H9 (cell line): Measurements from ENCODE around the gene SHB. TPM values are rescaled to one million over a fixed set of nuclear protein-coding genes. Genes with fewer than 3 reads are reported as not detected.

ENCODE experiments used
- DNase-seq: peaks from one replicate; pipeline ENCODE4 v3.0.0-alpha.2; 2017
- H2AFZ ChIP-seq: one replicate; pipeline ENCODE4 v1.6.1; 2013; ENCODE audit warnings: mild to moderate bottlenecking, low read length, control low read depth, moderate library complexity
- H2AK5ac ChIP-seq: 2 replicates; pipeline ENCODE4 v1.6.1; 2013; ENCODE audit warnings: low read length, control low read depth, mixed read lengths; ENCODE audit not compliant: insufficient read length
- H2BK120ac ChIP-seq: one replicate; pipeline ENCODE4 v1.6.1; 2013; ENCODE audit warnings: low read depth, mild to moderate bottlenecking, low read length, control low read depth, inconsistent platforms; ENCODE audit not compliant: poor library complexity, severe bottlenecking
- H2BK12ac ChIP-seq: 2 replicates; pipeline ENCODE4 v1.6.1; 2013; ENCODE audit warnings: low read length, control low read depth, mixed read lengths, low read depth; ENCODE audit not compliant: insufficient read length
- H2BK15ac ChIP-seq: 2 replicates; pipeline ENCODE4 v1.6.1; 2013; ENCODE audit warnings: low read depth, low read length, control low read depth
- H2BK20ac ChIP-seq: one replicate; pipeline ENCODE4 v1.6.1; 2013; ENCODE audit warnings: low read depth, mild to moderate bottlenecking, low read length, control low read depth, inconsistent platforms; ENCODE audit not compliant: poor library complexity, severe bottlenecking
- H2BK5ac ChIP-seq: 2 replicates; pipeline ENCODE4 v1.6.1; 2013; ENCODE audit warnings: low read length, control low read depth, mixed read lengths; ENCODE audit not compliant: insufficient read length
- H3K14ac ChIP-seq: 2 replicates; pipeline ENCODE4 v1.6.1; 2013; ENCODE audit warnings: low read length, control low read depth; ENCODE audit not compliant: insufficient read depth
- H3K18ac ChIP-seq: 2 replicates; pipeline ENCODE4 v1.6.1; 2013; ENCODE audit warnings: low read depth, mild to moderate bottlenecking, mixed read lengths, low read length, control low read depth; ENCODE audit not compliant: insufficient read length
- H3K23ac ChIP-seq: 2 replicates; pipeline ENCODE4 v1.6.1; 2013; ENCODE audit warnings: low read length, control low read depth, mixed read lengths, low read depth; ENCODE audit not compliant: insufficient read length
- H3K23me2 ChIP-seq: 2 replicates; pipeline ENCODE4 v1.6.1; 2013; ENCODE audit warnings: low read depth, mild to moderate bottlenecking, mixed read lengths, low read length, control low read depth; ENCODE audit not compliant: insufficient read length, poor library complexity, severe bottlenecking
- H3K27ac ChIP-seq: 2 replicates; pipeline ENCODE4 v1.5.1; 2013; ENCODE audit warnings: low read length, control low read depth, mixed read lengths, low read depth; ENCODE audit not compliant: insufficient read length
- H3K27me3 ChIP-seq: 2 replicates; pipeline ENCODE4 v1.6.1; 2013; ENCODE audit warnings: low read length, control low read depth, inconsistent platforms; ENCODE audit not compliant: insufficient read depth
- H3K4ac ChIP-seq: 2 replicates; pipeline ENCODE4 v1.6.1; 2013; ENCODE audit warnings: low read depth, mild to moderate bottlenecking, control low read depth, inconsistent platforms, low read length, moderate library complexity
- H3K4me1 ChIP-seq: 2 replicates; pipeline ENCODE4 v1.6.1; 2013; ENCODE audit warnings: low read length, control low read depth, inconsistent platforms; ENCODE audit not compliant: insufficient read depth
- H3K4me2 ChIP-seq: 2 replicates; pipeline ENCODE4 v1.6.1; 2013; ENCODE audit warnings: low read length, control low read depth, mixed read lengths; ENCODE audit not compliant: insufficient read length, insufficient read depth
- H3K56ac ChIP-seq: 2 replicates; pipeline ENCODE4 v1.6.1; 2013; ENCODE audit warnings: low read depth, mild to moderate bottlenecking, mixed read lengths, low read length, control low read depth; ENCODE audit not compliant: insufficient read length
- H3K79me1 ChIP-seq: 2 replicates; pipeline ENCODE4 v1.6.1; 2013; ENCODE audit warnings: low read depth, mild to moderate bottlenecking, moderate library complexity, low read length, control low read depth, inconsistent platforms; ENCODE audit not compliant: insufficient read depth, poor library complexity, severe bottlenecking
- H3K79me2 ChIP-seq: 2 replicates; pipeline ENCODE4 v1.6.1; 2013; ENCODE audit warnings: low read length, control low read depth, inconsistent platforms; ENCODE audit not compliant: insufficient read depth
- H3K9ac ChIP-seq: 2 replicates; pipeline ENCODE4 v1.6.1; 2013; ENCODE audit warnings: low read length, control low read depth, mixed read lengths; ENCODE audit not compliant: insufficient read length; ENCODE audit errors: extremely low read depth
- H3K9me3 ChIP-seq: one replicate; pipeline ENCODE4 v1.6.1; 2013; ENCODE audit warnings: low read depth, low read length, inconsistent platforms; ENCODE audit not compliant: control insufficient read depth
- H3T11ph ChIP-seq: one replicate; pipeline ENCODE4 v1.6.1; 2013; ENCODE audit warnings: mild to moderate bottlenecking, low read length, control low read depth, inconsistent platforms
- H4K20me1 ChIP-seq: one replicate; pipeline ENCODE4 v1.6.1; 2013; ENCODE audit not compliant: control insufficient read depth, insufficient read length, insufficient read depth
- H4K5ac ChIP-seq: 2 replicates; pipeline ENCODE4 v1.6.1; 2013; ENCODE audit warnings: low read depth, mild to moderate bottlenecking, mixed read lengths, low read length, control low read depth; ENCODE audit not compliant: insufficient read length
- H4K8ac ChIP-seq: replicated peaks from 2 replicates; pipeline ENCODE4 v1.6.1; 2013; ENCODE audit warnings: low read length, control low read depth, mixed read lengths, low read depth; ENCODE audit not compliant: insufficient read length
- H4K91ac ChIP-seq: 2 replicates; pipeline ENCODE4 v1.6.1; 2013; ENCODE audit warnings: low read depth, mild to moderate bottlenecking, moderate library complexity, mixed read lengths, low read length, control low read depth; ENCODE audit not compliant: insufficient read length
- H3K27ac Mint-ChIP-seq, 3 experiments: 2 replicates in 2 of 3; 3 replicates in 1 of 3; pipeline ENCODE4 v1.8.0; 2020 to 2021; ENCODE audit warnings: mixed read lengths in 3 of 3, mild to moderate bottlenecking in 1 of 3, moderate library complexity in 1 of 3
- H3K27me3 Mint-ChIP-seq: 2 replicates; pipeline ENCODE4 v1.8.0; 2021; ENCODE audit warnings: low read depth, mild to moderate bottlenecking, moderate library complexity, mixed read lengths
- H3K36me3 Mint-ChIP-seq, 3 experiments: 2 replicates in 2 of 3; 3 replicates in 1 of 3; pipeline ENCODE4 v1.8.0; 2020 to 2021; ENCODE audit warnings: low read depth in 3 of 3, mixed read lengths in 3 of 3; ENCODE audit not compliant: insufficient read depth in 1 of 3
- H3K4me1 Mint-ChIP-seq, 2 experiments: 2 replicates each; pipeline ENCODE4 v1.8.0; 2020; ENCODE audit warnings: mixed read lengths in 2 of 2
- H3K4me3 Mint-ChIP-seq, 2 experiments: 2 replicates in 1 of 2; 3 replicates in 1 of 2; pipeline ENCODE4 v1.8.0; 2020 to 2021; ENCODE audit warnings: mild to moderate bottlenecking in 2 of 2, mixed read lengths in 2 of 2, moderate library complexity in 1 of 2
- H3K9me3 Mint-ChIP-seq, 2 experiments: 2 replicates in 1 of 2; 3 replicates in 1 of 2; pipeline ENCODE4 v1.8.0; 2020; ENCODE audit warnings: mild to moderate bottlenecking in 2 of 2, mixed read lengths in 2 of 2, moderate library complexity in 1 of 2
- WGBS: extraction: QIAGEN DNeasy Blood & Tissue Kit; methylation state at CpG from one replicate; pipeline ENCODE4 v1.1.7; 2013; ENCODE audit warnings: missing lambda C conversion rate, low lambda C conversion rate, mixed read lengths; ENCODE audit not compliant: insufficient read length; ENCODE audit errors: extremely low coverage; 5-methylcytosine and 5-hydroxymethylcytosine counted together
- total RNA-seq: library from RNA; stranded (reverse); gene quantifications from 2 replicates; pipeline ENCODE4 v1.2.1, GENCODE V29; 2021
- TF ChIP-seq, protein P1 (sequence below): fragments of 200-600 bp; sonication (generic); conservative IDR thresholded peaks from 3 replicates; pipeline ENCODE4 v1.8.0; 2021; ENCODE audit warnings: antibody characterized with exemption, mild to moderate bottlenecking

The SHB gene
- total RNA-seq, 1 experiment from 2014 or later: 14.6 TPM

DNA sequence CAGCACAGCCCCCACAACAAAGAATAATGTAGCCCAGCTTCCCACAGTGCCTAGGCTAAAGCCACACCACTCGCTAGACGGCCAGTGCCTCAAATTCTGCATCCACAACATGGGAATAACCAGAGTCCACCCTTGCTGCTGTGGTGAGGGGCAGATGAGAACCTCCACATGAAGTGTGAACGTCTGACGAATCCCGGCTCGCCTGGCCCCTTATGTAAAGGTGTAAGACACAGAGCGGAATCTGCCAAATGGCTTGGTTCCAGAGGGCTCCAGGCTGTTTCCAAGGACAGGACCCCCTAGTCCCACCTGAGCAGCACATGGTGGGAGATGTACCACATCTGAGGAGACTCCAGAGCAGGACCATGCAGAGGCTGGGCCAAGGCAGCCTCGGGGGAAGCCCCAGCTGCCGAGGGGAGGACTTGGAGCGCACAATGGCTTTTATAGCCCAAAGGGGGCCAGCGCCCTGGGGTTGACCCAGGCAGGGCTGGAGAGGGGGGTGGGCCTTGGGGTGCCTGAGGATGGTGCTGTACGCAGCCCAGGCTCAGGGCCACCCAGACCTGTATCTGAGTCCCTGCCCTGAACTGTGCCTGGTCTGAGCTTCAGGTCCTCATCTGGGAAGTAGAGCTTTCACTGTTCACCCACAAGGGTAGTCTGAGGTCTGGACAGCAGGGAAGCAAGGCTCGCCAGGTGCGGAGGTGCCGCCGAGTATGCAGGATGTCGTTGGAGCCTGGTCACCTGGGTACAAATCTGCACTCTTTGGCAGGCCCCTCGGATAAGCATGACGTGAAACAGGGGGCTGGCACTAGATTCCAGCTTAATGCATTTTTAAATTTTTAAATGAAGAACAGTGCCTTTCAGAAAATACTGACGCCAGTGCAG, 140.2 kb downstream of the SHB start:
- Mint-ChIP-seq H3K4me1 (peaks cover 21 to 28% of the 10 kb centered on the region in 2 experiments), H3K9me3 (no peaks in the 10 kb centered on the region), H3K27me3 (no peaks in the 10 kb centered on the region), H3K36me3 (no peaks in the 10 kb centered on the region; a peak in 2 of 7 replicates), H3K27ac (no peak overlapping the region), H3K4me3 (no peak overlapping the region; a peak in 1 of 5 replicates)
- H3K27ac ChIP-seq: no peak overlapping the region
- H3K79me2 ChIP-seq: no peaks in the 10 kb centered on the region
- H3T11ph ChIP-seq: no peak overlapping the region
- H3K18ac ChIP-seq: no peak overlapping the region
- H3K56ac ChIP-seq: no peak overlapping the region
- no peak overlapping the region for H2BK20ac ChIP-seq
- no peaks in the 10 kb centered on the region for H3K79me1 ChIP-seq
- WGBS: no CpG with 5 or more reads among the region's 20 CpGs
- no peak overlapping the region for H3K9ac ChIP-seq
- H3K23ac ChIP-seq: no peak overlapping the region
- no peaks in the 10 kb centered on the region for H3K23me2 ChIP-seq
- TF ChIP-seq, protein P1, sequence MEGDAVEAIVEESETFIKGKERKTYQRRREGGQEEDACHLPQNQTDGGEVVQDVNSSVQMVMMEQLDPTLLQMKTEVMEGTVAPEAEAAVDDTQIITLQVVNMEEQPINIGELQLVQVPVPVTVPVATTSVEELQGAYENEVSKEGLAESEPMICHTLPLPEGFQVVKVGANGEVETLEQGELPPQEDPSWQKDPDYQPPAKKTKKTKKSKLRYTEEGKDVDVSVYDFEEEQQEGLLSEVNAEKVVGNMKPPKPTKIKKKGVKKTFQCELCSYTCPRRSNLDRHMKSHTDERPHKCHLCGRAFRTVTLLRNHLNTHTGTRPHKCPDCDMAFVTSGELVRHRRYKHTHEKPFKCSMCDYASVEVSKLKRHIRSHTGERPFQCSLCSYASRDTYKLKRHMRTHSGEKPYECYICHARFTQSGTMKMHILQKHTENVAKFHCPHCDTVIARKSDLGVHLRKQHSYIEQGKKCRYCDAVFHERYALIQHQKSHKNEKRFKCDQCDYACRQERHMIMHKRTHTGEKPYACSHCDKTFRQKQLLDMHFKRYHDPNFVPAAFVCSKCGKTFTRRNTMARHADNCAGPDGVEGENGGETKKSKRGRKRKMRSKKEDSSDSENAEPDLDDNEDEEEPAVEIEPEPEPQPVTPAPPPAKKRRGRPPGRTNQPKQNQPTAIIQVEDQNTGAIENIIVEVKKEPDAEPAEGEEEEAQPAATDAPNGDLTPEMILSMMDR: no peak
- no peak overlapping the region for H2BK120ac ChIP-seq
- no peak overlapping the region for H4K8ac ChIP-seq
- no peak overlapping the region for H4K91ac ChIP-seq
- no peak overlapping the region for H3K4ac ChIP-seq
- no peak for DNase-seq
- H3K4me1 ChIP-seq: no peaks in the 10 kb centered on the region
- H2BK15ac ChIP-seq: no peak overlapping the region
- no peak overlapping the region for H3K4me2 ChIP-seq
- H2BK12ac ChIP-seq: no peak overlapping the region
- no peaks in the 10 kb centered on the region for H3K9me3 ChIP-seq
- no peak overlapping the region for H2AK5ac ChIP-seq
- H4K20me1 ChIP-seq: no peaks in the 10 kb centered on the region
- no peak overlapping the region for H4K5ac ChIP-seq
- no peak overlapping the region for H2AFZ ChIP-seq
- H3K27me3 ChIP-seq: no peaks in the 10 kb centered on the region
- no peak overlapping the region; the same call in 1 of the 2 replicates for H3K14ac ChIP-seq
- no peak overlapping the region for H2BK5ac ChIP-seq
